CD4-positive, alpha-beta memory T cell (primary cell): ENCODE data around the gene TBL1X. TPM values are rescaled to one million over a fixed set of nuclear protein-coding genes. Genes with fewer than 3 reads are reported as not detected.
"Not testable (repeated sequence)": the region's sequence is repeated elsewhere in the genome, so short reads cannot be mapped to it uniquely, and the experiment has no call there.

Source experiments
- CTCF ChIA-PET: fragments of 350-600 bp; sonication (Branson Sonifier 250); formaldehyde crosslinking; loops from one replicate; lab custom pipeline; 2021; ENCODE audit warnings: inconsistent platforms; ENCODE audit not compliant: partially characterized antibody; lab: Charles Lee
- POLR2A ChIA-PET: fragments of 350-600 bp; sonication (Branson Sonifier 250); formaldehyde crosslinking; loops from one replicate; lab custom pipeline; 2021; ENCODE audit not compliant: partially characterized antibody; lab: Charles Lee
- DNase-seq, 5 donors: peaks; one replicate each; pipeline versions ENCODE4 v3.0.0 to v3.0.0-alpha.2; 2020 to 2022; ENCODE audit warnings: mixed read lengths in 1 of 5
- H3K27ac ChIP-seq: one replicate; pipeline ENCODE4 v1.7.0; 2013; ENCODE audit warnings: low read depth, low read length
- H3K27me3 ChIP-seq: 2 replicates; pipeline ENCODE4 v1.7.0; 2013; ENCODE audit warnings: mild to moderate bottlenecking, low read length, moderate library complexity; ENCODE audit not compliant: insufficient read depth
- H3K36me3 ChIP-seq: 2 replicates; pipeline ENCODE4 v1.7.0; 2013; ENCODE audit warnings: mild to moderate bottlenecking, low read length, moderate library complexity; ENCODE audit not compliant: insufficient read depth
- H3K4me1 ChIP-seq: 2 replicates; pipeline ENCODE4 v1.7.0; 2013; ENCODE audit warnings: mild to moderate bottlenecking, low read length, moderate library complexity; ENCODE audit not compliant: insufficient read depth
- H3K4me3 ChIP-seq, 2 donors: one replicate each; pipeline ENCODE4 v1.7.0; 2013; ENCODE audit warnings: low read length in 2 of 2, mild to moderate bottlenecking in 1 of 2
- H3K9me3 ChIP-seq, 2 donors: one replicate each; pipeline ENCODE4 v1.7.0; 2013; ENCODE audit warnings: low read length in 2 of 2, control low read depth in 1 of 2; ENCODE audit not compliant: control insufficient read depth in 1 of 2
- H3K27ac Mint-ChIP-seq, 7 donors: one replicate each; pipeline ENCODE4 v1.8.0; 2020 to 2021; ENCODE audit warnings: mixed read lengths in 7 of 7, mild to moderate bottlenecking in 6 of 7, inconsistent platforms in 3 of 7, moderate library complexity in 3 of 7
- H3K27me3 Mint-ChIP-seq, 2 donors: one replicate each; pipeline ENCODE4 v1.8.0; 2020 to 2021; ENCODE audit warnings: mixed read lengths in 2 of 2
- H3K36me3 Mint-ChIP-seq, 2 donors: one replicate each; pipeline ENCODE4 v1.8.0; 2020 to 2021; ENCODE audit warnings: mixed read lengths in 2 of 2, inconsistent platforms in 1 of 2, mild to moderate bottlenecking in 1 of 2
- H3K4me1 Mint-ChIP-seq, 4 donors: one replicate each; pipeline ENCODE4 v1.8.0; 2020 to 2021; ENCODE audit warnings: mixed read lengths in 4 of 4, mild to moderate bottlenecking in 1 of 4
- H3K4me3 Mint-ChIP-seq, 8 donors: one replicate each; pipeline ENCODE4 v1.8.0; 2020 to 2021; ENCODE audit warnings: mixed read lengths in 8 of 8, mild to moderate bottlenecking in 7 of 8, moderate library complexity in 6 of 8, inconsistent platforms in 3 of 8
- H3K9me3 Mint-ChIP-seq, 8 donors: one replicate each; pipeline ENCODE4 v1.8.0; 2020 to 2021; ENCODE audit warnings: mixed read lengths in 8 of 8, mild to moderate bottlenecking in 5 of 8, inconsistent platforms in 3 of 8, moderate library complexity in 1 of 8
- intact Hi-C: fragments of 100-400 bp; cut with micrococcal nuclease; formaldehyde crosslinking; loops from one replicate; pipeline ENCODE4 v1.15.1; 2023
- polyA plus RNA-seq, 2 donors: library from polyadenylated mRNA; unstranded; fragments of 300-500 nt; fragmentation: Illumina TruSeq; gene quantifications; one replicate each; pipeline ENCODE4 v1.2.3, GENCODE V29; 2021
- total RNA-seq, 2 experiments: library from RNA; stranded (reverse); gene quantifications; one replicate each; pipeline ENCODE4 v1.2.3, GENCODE V29; 2021

The TBL1X gene
- total and polyA plus RNA-seq, 4 experiments from 2014 or later, result 6.1 to 50.5 (median 34.3) TPM

- Mint-ChIP-seq H3K27ac (no peak overlapping the region), H3K36me3 (no peaks in the 10 kb centered on the region), H3K4me3 (no peak overlapping the region), H3K4me1 (no peaks in the 10 kb centered on the region), H3K27me3 (peaks cover 7% of the 10 kb centered on the region in 2 donors), H3K9me3 (no peaks in the 10 kb centered on the region)
- H3K4me3 ChIP-seq, result no peak overlapping the region
- no peaks in the 10 kb centered on the region for H3K4me1 ChIP-seq
- POLR2A ChIA-PET, result no interaction called here
- no peaks in the 10 kb centered on the region for H3K9me3 ChIP-seq
- no peak for DNase-seq
- H3K27ac ChIP-seq, result no peak overlapping the region
- H3K27me3 ChIP-seq, result no peaks in the 10 kb centered on the region
- CTCF ChIA-PET, result no interaction called here
- intact Hi-C loops, result no loop called here
- H3K36me3 ChIP-seq, result no peaks in the 10 kb centered on the region
These were observed 300.3 kb downstream of the TBL1X start for GRCh38 chrX:9765072-9765736.

GRCh38 chrX:9765737-9766097 lies 300.9 kb downstream of the TBL1X start, which contains the start of gene GPR143:
Gene GPR143, minus strand, starts transcription at chrX:9765847. Its CDS starts 30 bp downstream, at chrX:9765817.
- Mint-ChIP-seq H3K36me3 (no peaks in the 10 kb centered on the region), H3K9me3 (no peaks in the 10 kb centered on the region), H3K27me3 (peaks cover 7% of the 10 kb centered on the region in 2 donors), H3K4me3 (no peak within 1 kb of the TSS), H3K27ac (no peak within 1 kb of the TSS), H3K4me1 (no peaks in the 10 kb centered on the region)
- POLR2A ChIA-PET, result no interaction called here
- Histone ChIP-seq H3K27me3 (no peaks in the 10 kb centered on the region), H3K27ac (no peak within 1 kb of the TSS), H3K4me1 (no peaks in the 10 kb centered on the region), H3K9me3 (no peaks in the 10 kb centered on the region), H3K36me3 (no peaks in the 10 kb centered on the region), H3K4me3 (no peak within 1 kb of the TSS)
- CTCF ChIA-PET, result no interaction called here
- intact Hi-C loops, result no loop called here
- DNase-seq, result no peak

- Histone ChIP-seq H3K27ac (no peak overlapping the region), H3K4me1 (no peaks in the 10 kb centered on the region), H3K9me3 (no peaks in the 10 kb centered on the region), H3K4me3 (no peak overlapping the region), H3K27me3 (no peaks in the 10 kb centered on the region), H3K36me3 (no peaks in the 10 kb centered on the region)
- intact Hi-C loops, result no loop called here
- Mint-ChIP-seq H3K4me1 (no peaks in the 10 kb centered on the region), H3K9me3 (peaks cover 0 to 2% (median 0%) of the 10 kb centered on the region in 8 donors), H3K36me3 (no peaks in the 10 kb centered on the region), H3K27ac (no peak overlapping the region), H3K27me3 (peaks cover 7% of the 10 kb centered on the region in 2 donors), H3K4me3 (peak overlapping the region in 1 of 8 donors; percentile 26)
- DNase-seq, result no peak
- POLR2A ChIA-PET, result no interaction called here
- CTCF ChIA-PET, result no interaction called here
These were observed 302.5 kb downstream of the TBL1X start for GRCh38 chrX:9767375-9767774.

DNA sequence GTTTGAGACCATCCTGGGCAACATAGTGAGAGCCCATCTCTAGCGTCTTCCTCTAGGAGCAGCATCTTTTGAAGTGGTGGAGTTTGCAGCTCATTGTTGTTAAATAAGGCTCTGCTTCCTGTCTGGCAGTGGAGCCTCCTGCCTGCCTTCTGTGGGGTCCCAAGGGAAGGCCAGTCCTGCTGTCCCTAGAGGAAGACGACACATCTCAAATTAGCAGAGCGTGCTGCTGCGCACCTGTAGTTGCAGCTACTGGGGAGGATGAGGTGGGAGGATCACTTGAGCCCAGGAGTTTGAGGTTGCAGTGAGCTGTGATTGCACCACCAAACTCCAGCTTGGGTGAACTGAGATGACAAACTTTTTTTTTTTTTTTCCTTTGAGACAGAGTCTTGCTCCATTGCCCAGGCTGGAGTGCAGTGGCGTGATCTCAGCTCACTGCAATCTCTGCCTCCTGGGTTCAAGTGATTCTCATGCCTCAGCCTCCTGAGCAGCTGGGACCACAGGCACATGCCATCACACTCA lies 303.5 kb downstream of the TBL1X start:
- CTCF ChIA-PET, H3K9me3 ChIP-seq, H3K27me3 ChIP-seq, H3K9me3 Mint-ChIP-seq, H3K27ac ChIP-seq, DNase-seq, H3K4me1 Mint-ChIP-seq, H3K4me3 ChIP-seq, H3K4me3 Mint-ChIP-seq, H3K27ac Mint-ChIP-seq, POLR2A ChIA-PET, H3K36me3 Mint-ChIP-seq, intact Hi-C loops, H3K36me3 ChIP-seq, H3K27me3 Mint-ChIP-seq, H3K4me1 ChIP-seq: not testable (repeated sequence)

DNA sequence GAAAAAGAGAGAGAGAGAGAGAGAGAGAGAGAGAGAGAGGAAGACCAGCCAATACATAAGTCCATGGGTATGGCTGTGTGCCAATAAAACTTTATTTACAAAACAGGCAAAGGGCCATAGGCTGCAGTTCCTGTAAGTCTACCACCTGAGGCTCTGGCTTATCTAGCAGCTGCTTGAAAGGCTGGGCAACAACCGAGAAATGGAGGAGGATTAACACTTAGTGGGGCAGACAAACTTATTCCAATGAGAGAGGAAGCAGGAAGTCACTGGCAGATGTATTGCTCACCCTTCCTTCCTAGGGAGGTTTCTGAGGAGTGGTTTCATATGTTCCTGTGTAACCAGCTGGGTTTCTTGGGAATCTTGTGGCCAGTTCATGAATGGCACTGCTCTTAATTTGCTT lies 305.5 kb downstream of the TBL1X start:
- ChIA-PET POLR2A (no interaction called here), CTCF (no interaction called here)
- H3K36me3 Mint-ChIP-seq, result no peaks in the 10 kb centered on the region
- Histone ChIP-seq H3K4me1 (no peaks in the 10 kb centered on the region), H3K9me3 (no peaks in the 10 kb centered on the region), H3K4me3 (no peak overlapping the region), H3K27me3 (no peaks in the 10 kb centered on the region), H3K36me3 (no peaks in the 10 kb centered on the region), H3K27ac (no peak overlapping the region)
- no peaks in the 10 kb centered on the region for H3K4me1 Mint-ChIP-seq
- no peak overlapping the region for H3K4me3 Mint-ChIP-seq
- H3K27ac Mint-ChIP-seq, result no peak overlapping the region
- peaks cover 0 to 3% (median 0%) of the 10 kb centered on the region in 8 donors for H3K9me3 Mint-ChIP-seq
- intact Hi-C loops, result no loop called here
- DNase-seq, result no peak
- H3K27me3 Mint-ChIP-seq, result peaks cover 8 to 10% of the 10 kb centered on the region in 2 donors

- intact Hi-C loops, result no loop called here
- Mint-ChIP-seq H3K36me3 (no peaks in the 10 kb centered on the region), H3K4me1 (no peaks in the 10 kb centered on the region), H3K27ac (no peak overlapping the region), H3K27me3 (peaks cover 4 to 8% of the 10 kb centered on the region in 2 donors), H3K9me3 (peaks cover 0 to 3% (median 0%) of the 10 kb centered on the region in 8 donors), H3K4me3 (no peak overlapping the region)
- H3K27me3 ChIP-seq, result no peaks in the 10 kb centered on the region
- H3K36me3 ChIP-seq, result no peaks in the 10 kb centered on the region
- no peaks in the 10 kb centered on the region for H3K9me3 ChIP-seq
- ChIA-PET CTCF (no interaction called here), POLR2A (no interaction called here)
- no peaks in the 10 kb centered on the region for H3K4me1 ChIP-seq
- H3K27ac ChIP-seq, result no peak overlapping the region
- DNase-seq, result no peak
- H3K4me3 ChIP-seq, result no peak overlapping the region
These were observed 308.1 kb downstream of the TBL1X start for GRCh38 chrX:9772943-9773342.

DNA sequence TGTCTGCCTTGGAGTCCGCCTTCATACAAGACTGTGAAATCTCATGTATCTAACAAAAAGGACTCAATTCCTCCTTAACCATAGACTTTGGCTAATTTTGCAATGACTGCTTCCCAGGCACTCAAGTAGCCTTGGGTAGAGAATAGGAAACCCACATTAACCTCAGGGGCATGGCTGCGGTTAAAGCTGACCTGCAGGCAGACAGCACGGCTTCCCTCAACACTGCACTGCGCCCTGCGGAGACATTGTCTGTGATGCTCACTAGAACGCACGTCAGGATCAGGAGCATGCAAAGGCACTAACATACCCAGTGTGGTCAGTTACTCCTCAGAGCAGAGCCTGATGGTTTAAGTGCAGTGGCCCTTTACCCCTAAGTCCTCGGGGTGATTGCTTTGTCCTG lies 311.1 kb downstream of the TBL1X start:
- no peaks in the 10 kb centered on the region for H3K36me3 ChIP-seq
- H3K27me3 Mint-ChIP-seq, result peaks cover 4 to 11% of the 10 kb centered on the region in 2 donors
- CTCF ChIA-PET, result no interaction called here
- H3K9me3 Mint-ChIP-seq, result peaks cover 0 to 3% (median 0%) of the 10 kb centered on the region in 8 donors
- no peaks in the 10 kb centered on the region for H3K4me1 ChIP-seq
- no peaks in the 10 kb centered on the region for H3K4me1 Mint-ChIP-seq
- no peak overlapping the region for H3K4me3 ChIP-seq
- POLR2A ChIA-PET, result no interaction called here
- H3K36me3 Mint-ChIP-seq, result no peaks in the 10 kb centered on the region
- no peaks in the 10 kb centered on the region for H3K27me3 ChIP-seq
- no peaks in the 10 kb centered on the region for H3K9me3 ChIP-seq
- no peak overlapping the region for H3K27ac Mint-ChIP-seq
- DNase-seq, result no peak
- intact Hi-C loops, result no loop called here
- no peak overlapping the region for H3K27ac ChIP-seq
- H3K4me3 Mint-ChIP-seq, result no peak overlapping the region
